Right ventricle myocardium inferior (tissue), 1 donor: ENCODE results near the gene MEA1. TPM values are rescaled to one million over a fixed set of nuclear protein-coding genes. Genes with fewer than 3 reads are reported as not detected.
"Not testable (repeated sequence)": the region's sequence is repeated elsewhere in the genome, so short reads cannot be mapped to it uniquely, and the experiment has no call there.

ENCODE experiments used
- ATAC-seq: fragments of 200-7000 bp; cut with Tn5 transposase; one replicate; pipeline ENCODE4 v1.9.1; 2020; ENCODE audit warnings: mild to moderate bottlenecking, moderate library complexity
- DNase-seq: peaks from one replicate; pipeline ENCODE4 v3.0.0; 2021; ENCODE audit errors: missing footprints
- intact Hi-C: fragments of 100-400 bp; cut with DNase I; formaldehyde crosslinking; loops from one replicate; pipeline ENCODE4 v1.11.0; 2022
- total RNA-seq: library from RNA; stranded (reverse); fragmentation: NEBNext Ultra II Directional; extraction: Animal tissue kit (Norgen Biotek cat#: 25700); gene quantifications from one replicate; pipeline ENCODE4 v1.2.1, GENCODE V29; 2021
- donor health status: DM: no; HTN: yes; CAD: no; lungs with severe emphysema.

Gene MEA1
- total RNA-seq, 1 donor from 2014 or later: 32.1 TPM

GRCh38 chr6:43016176-43016942 lies 2.6 kb upstream of the MEA1 start:
- DNase-seq (no peak), ATAC-seq (no peak)
- intact Hi-C loops: no loop called here

DNA sequence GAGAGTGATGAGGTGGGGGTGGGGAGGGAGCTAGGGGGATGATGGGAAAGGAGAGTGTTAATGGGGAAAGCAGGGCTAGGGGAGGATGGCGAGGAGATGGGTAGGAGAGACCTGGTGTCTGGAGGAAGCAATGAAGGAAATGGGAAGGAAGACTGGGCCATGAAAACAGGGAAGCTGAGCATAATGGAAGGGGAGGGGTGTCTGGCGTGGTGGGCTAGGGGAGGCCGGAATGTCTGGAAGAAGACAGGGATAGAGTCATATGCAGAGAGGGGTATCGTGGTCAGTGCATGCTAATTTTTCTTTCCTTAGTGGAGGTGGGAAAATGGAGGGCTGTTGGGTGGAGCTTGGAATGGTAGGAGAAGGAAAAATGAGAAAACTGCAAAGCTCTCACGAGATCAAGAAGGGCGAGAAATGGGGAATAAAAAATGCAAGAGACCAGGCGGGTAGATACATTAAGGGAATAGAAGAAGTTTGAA lies 726 bp upstream of the MEA1 start:
- intact Hi-C loops: loop anchor here (1.0 kb wide), 1 partner anchor 45 kb away; the partner anchor contains the start of genes KLC4 and MRPL2
- DNase-seq (no peak), ATAC-seq (no peak)

- intact Hi-C loops: loop anchor here (1.0 kb wide), 1 partner anchor 29 kb away; the partner anchor contains the start of gene PPP2R5D
- ATAC-seq: no peak
- no peak for DNase-seq
Measured at GRCh38 chr6:43013097-43013842, 476 bp downstream of the MEA1 start.

DNA sequence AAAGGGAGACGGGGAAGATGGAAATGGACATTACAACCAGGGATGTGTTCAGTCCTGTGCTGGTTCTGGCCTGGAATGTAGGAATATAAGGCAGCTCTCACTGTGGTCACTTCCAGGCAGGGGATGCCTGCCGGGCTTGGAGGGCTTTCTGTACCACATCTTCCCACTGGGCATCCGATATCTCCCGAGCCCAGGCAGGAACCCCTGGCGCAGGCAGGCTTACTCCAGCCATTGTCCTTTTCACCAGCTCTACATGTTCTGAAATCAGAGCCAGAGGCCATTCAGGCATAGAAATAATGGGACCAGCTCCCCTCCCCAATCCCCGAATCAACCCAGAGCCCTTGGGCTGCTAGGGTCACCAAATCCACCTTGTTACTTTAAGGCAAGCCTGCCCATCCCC lies 1.4 kb downstream of the MEA1 start:
- no peak for DNase-seq
- intact Hi-C loops: no loop called here
- ATAC-seq: no peak

GRCh38 chr6:43011207-43011606 lies 2.5 kb downstream of the MEA1 start:
- intact Hi-C loops: no loop called here
- ATAC-seq (no peak), DNase-seq (no peak)

DNA sequence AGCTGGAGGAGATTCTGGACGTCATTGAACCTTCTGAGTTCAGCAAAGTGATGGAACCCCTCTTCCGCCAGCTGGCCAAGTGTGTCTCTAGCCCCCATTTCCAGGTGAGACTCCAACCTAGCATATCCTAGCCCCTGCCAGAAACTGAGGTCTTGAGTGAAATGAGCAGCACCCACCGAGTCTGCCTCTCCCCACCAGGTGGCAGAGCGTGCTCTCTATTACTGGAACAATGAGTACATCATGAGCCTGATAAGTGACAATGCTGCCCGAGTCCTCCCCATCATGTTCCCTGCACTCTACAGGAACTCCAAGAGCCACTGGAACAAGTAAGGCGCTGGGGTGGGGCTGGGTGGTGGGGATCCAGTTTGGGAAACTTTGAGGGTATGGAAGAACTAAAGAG lies 4.6 kb downstream of the MEA1 start:
- intact Hi-C loops: loop anchor here (1.0 to 5.0 kb wide), 2 partner anchors 118 to 134 kb away; no protein-coding TSS in a partner anchor
- ATAC-seq (no peak), DNase-seq (no peak)

GRCh38 chr6:43007126-43007525 lies 6.6 kb downstream of the MEA1 start:
- no peak for ATAC-seq

DNA sequence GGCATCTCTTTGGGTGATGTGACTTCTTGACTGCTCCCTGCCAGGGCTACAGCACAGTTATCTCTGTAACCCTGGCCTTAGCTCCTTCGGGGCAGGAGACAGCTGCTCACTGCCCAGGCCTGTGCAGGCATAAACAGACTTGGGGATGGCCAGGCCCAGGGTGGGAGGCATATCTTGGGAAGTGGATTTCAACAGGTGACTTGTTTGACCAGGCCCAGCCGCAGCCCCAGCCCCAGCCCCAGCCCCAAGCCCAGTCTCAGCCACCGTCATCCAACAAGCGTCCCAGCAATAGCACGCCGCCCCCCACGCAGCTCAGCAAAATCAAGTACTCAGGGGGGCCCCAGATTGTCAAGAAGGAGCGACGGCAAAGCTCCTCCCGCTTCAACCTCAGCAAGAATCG lies 7.5 kb downstream of the MEA1 start:
- DNase-seq: no peak
- intact Hi-C loops: loop anchor here (5.0 kb wide), 1 partner anchor 121 kb away; no protein-coding TSS in a partner anchor
- no peak for ATAC-seq

More at GRCh38 chr6:43007126-43007525, 6.6 kb downstream of the MEA1 start:
- intact Hi-C loops: loop anchor here (5.0 kb wide), 1 partner anchor 120 kb away; no protein-coding TSS in a partner anchor
- DNase-seq: no peak

- intact Hi-C loops: loop anchor here (5.0 kb wide), 1 partner anchor 121 kb away; no protein-coding TSS in a partner anchor
- no peak for DNase-seq
- ATAC-seq: no peak
Measured at GRCh38 chr6:43005844-43006243, 7.9 kb downstream of the MEA1 start.

DNA sequence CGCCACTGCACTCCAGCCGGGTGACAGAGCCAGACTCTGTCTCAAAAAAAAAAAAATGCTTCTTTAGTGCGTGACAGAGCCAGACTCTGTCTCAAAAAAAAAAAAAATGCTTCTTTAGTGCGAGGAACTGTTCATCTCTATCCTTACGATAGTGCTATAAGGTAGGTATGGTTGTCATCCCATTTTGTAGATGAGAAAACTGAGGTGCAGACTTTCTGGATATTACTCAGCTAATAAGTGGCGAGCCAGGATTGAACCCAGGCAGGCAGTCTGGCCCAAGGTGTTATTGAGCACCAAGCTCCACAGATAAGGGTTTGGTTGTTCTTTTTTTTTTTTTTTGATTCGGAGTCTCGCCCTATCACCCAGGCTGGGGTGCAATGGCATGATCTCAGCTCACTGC lies 11.9 kb downstream of the MEA1 start:
- ATAC-seq (no peak), DNase-seq (no peak)
- intact Hi-C loops: no loop called here

- DNase-seq, ATAC-seq, intact Hi-C loops: not testable (repeated sequence)
Measured at GRCh38 chr6:42998205-42998604, 15.5 kb downstream of the MEA1 start.

- intact Hi-C loops: no loop called here
- DNase-seq (no peak), ATAC-seq (no peak)
Measured at GRCh38 chr6:42996513-42996912, 17.2 kb downstream of the MEA1 start.

GRCh38 chr6:42993445-42993844 lies 20.3 kb downstream of the MEA1 start:
- ATAC-seq (no peak), DNase-seq (no peak)
- intact Hi-C loops: no loop called here

DNA sequence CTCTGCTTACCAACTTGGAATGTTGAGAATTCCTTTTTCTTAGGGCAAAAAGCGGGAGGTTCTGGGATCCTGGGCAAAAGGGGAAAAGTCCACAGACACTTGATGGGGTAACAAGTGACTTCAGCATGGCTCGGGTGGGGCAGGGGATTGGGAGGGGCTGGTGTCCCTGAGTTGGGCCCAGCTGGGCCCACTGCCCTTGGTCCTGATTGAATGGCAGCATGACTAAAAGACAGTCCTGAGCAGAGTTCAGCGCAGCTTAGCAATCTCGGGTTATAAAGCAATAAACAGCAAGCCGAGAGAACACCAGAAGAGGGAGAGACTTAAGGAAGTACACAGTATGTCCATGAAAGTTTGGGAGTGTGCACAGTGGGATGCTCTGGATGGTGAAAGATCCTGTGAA lies 23.8 kb downstream of the MEA1 start:
- intact Hi-C loops: no loop called here
- no peak for ATAC-seq

DNA sequence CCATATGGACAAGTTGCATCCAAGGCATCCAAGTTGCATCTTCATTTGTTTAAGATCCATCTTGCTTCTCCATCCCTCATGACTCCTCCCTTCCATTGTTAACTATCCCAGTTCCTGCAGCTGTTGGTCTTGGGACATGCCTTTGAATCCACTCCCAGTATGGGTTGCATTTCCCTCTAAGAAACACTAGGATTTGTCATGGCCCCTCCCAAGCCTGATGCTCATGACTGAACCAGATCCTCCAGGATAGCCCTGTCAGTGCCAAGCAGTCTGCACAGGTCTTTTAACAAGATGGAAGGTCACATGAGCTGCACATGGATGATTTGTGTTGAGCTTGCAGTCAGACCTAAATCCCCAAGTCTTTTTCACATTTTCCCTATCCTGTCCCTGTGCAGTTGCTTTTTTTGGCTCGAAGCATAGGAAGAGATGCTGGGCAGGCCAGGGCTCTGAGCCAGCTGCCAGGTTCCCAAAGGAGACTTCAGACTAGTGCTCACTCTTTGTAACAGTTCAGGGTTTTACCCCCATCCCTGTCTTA lies 25.2 kb downstream of the MEA1 start:
- intact Hi-C loops: no loop called here
- ATAC-seq (no peak), DNase-seq (no peak)

More for the DNA sequence above, 23.8 kb downstream of the MEA1 start:
- DNase-seq: no peak

- intact Hi-C loops: no loop called here
- DNase-seq: no peak
- no peak for ATAC-seq
Measured at GRCh38 chr6:42987533-42988451, 26.0 kb downstream of the MEA1 start.

DNA sequence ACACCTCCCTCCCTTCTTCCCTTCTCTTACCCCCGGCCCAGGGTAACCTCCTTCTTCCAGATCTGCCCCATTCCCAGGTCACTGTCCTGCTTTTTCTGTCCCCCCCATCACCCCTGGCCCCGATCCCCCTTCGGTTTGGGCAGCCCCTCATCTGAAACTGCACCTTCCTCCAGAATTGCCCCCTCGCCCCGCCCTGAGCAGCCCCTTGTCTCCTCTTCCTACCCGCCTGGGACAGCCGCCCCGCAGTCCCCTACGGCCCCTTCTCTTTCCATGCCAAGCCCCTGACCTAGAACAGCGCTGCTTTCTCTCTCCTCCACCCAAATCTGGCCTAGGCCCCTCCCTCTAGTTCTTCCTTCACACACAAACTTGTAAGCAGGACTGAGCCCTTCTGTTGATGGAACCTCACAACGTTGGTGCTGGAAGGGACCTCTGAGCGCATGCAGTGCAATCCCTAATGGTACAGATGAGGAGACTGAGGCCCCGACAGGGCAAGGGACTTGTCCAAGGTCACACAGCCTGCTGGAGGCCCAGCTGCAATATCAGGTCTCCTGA lies 28.7 kb downstream of the MEA1 start:
- no peak for ATAC-seq
- no peak for DNase-seq
- intact Hi-C loops: loop anchor here (1.0 to 5.0 kb wide), 3 partner anchors 28 to 83 kb away; partner anchors contain the start of genes CNPY3 and MEA1
